ENCODE data around the gene SLC39A11.

SLC39A11 gene

GRCh38 chr17:73025041-73025560 is 67.4 kb downstream of the SLC39A11 start:
- H3K27me3 ChIP-seq (replicated peaks; ENCODE audit: control insufficient read depth, insufficient read depth, low read length) = no peaks in the 10 kb centered on the region
- no peak for TF ChIP-seq CTCF (IDR thresholded peaks at IDR 0.05; ENCODE audit: insufficient read depth, low read length, poor library complexity, severe bottlenecking)
- no peak overlapping the region for H3K4me3 ChIP-seq (replicated peaks; ENCODE audit: low read depth, low read length)
- H3K36me3 ChIP-seq (ENCODE audit: control insufficient read depth, insufficient read depth, low read length) = peaks cover 2% of the 10 kb centered on the region
- no peak for DNase-seq (ENCODE audit: extremely low read depth, insufficient read length)

- no peak for DNase-seq (ENCODE audit: extremely low read depth, insufficient read length)
- Histone ChIP-seq H3K4me3 (replicated peaks; ENCODE audit: low read depth, low read length) (no peak overlapping the region), H3K36me3 (ENCODE audit: control insufficient read depth, insufficient read depth, low read length) (no peaks in the 10 kb centered on the region; the same call in none of the 2 replicates), H3K27me3 (replicated peaks; ENCODE audit: control insufficient read depth, insufficient read depth, low read length) (no peaks in the 10 kb centered on the region)
- TF ChIP-seq CTCF (IDR thresholded peaks at IDR 0.05; ENCODE audit: insufficient read depth, low read length, poor library complexity, severe bottlenecking) = no peak
Observed at GRCh38 chr17:73023759-73024158, 68.7 kb downstream of the SLC39A11 start.

- Histone ChIP-seq H3K27me3 (replicated peaks; ENCODE audit: control insufficient read depth, insufficient read depth, low read length) (no peaks in the 10 kb centered on the region), H3K4me3 (replicated peaks; ENCODE audit: low read depth, low read length) (no peak overlapping the region), H3K36me3 (ENCODE audit: control insufficient read depth, insufficient read depth, low read length) (no peaks in the 10 kb centered on the region; the same call in 1 of the 2 replicates)
- no peak for TF ChIP-seq CTCF (IDR thresholded peaks at IDR 0.05; ENCODE audit: insufficient read depth, low read length, poor library complexity, severe bottlenecking)
- no peak for DNase-seq (ENCODE audit: extremely low read depth, insufficient read length)
Observed at GRCh38 chr17:73022694-73023093, 69.8 kb downstream of the SLC39A11 start.

- no peak overlapping the region for H3K4me3 ChIP-seq (replicated peaks; ENCODE audit: low read depth, low read length)
- TF ChIP-seq CTCF (IDR thresholded peaks at IDR 0.05; ENCODE audit: insufficient read depth, low read length, poor library complexity, severe bottlenecking) = no peak
- no peak for DNase-seq (ENCODE audit: extremely low read depth, insufficient read length)
- H3K27me3 ChIP-seq (replicated peaks; ENCODE audit: control insufficient read depth, insufficient read depth, low read length) = no peaks in the 10 kb centered on the region
- H3K36me3 ChIP-seq (ENCODE audit: control insufficient read depth, insufficient read depth, low read length) = no peaks in the 10 kb centered on the region
Observed at GRCh38 chr17:73021771-73022170, 70.7 kb downstream of the SLC39A11 start.

- no peaks in the 10 kb centered on the region for H3K27me3 ChIP-seq (replicated peaks; ENCODE audit: control insufficient read depth, insufficient read depth, low read length)
- TF ChIP-seq CTCF (IDR thresholded peaks at IDR 0.05; ENCODE audit: insufficient read depth, low read length, poor library complexity, severe bottlenecking) = no peak
- no peak overlapping the region for H3K4me3 ChIP-seq (replicated peaks; ENCODE audit: low read depth, low read length)
- no peak for DNase-seq (ENCODE audit: extremely low read depth, insufficient read length)
- no peaks in the 10 kb centered on the region for H3K36me3 ChIP-seq (ENCODE audit: control insufficient read depth, insufficient read depth, low read length)
Observed at GRCh38 chr17:73020110-73020509, 72.4 kb downstream of the SLC39A11 start.

GRCh38 chr17:73018599-73018998 is 73.9 kb downstream of the SLC39A11 start:
- no peak for TF ChIP-seq CTCF (IDR thresholded peaks at IDR 0.05; ENCODE audit: insufficient read depth, low read length, poor library complexity, severe bottlenecking)
- Histone ChIP-seq H3K36me3 (ENCODE audit: control insufficient read depth, insufficient read depth, low read length) (no peaks in the 10 kb centered on the region), H3K4me3 (replicated peaks; ENCODE audit: low read depth, low read length) (no peak overlapping the region), H3K27me3 (replicated peaks; ENCODE audit: control insufficient read depth, insufficient read depth, low read length) (no peaks in the 10 kb centered on the region)
- DNase-seq (ENCODE audit: extremely low read depth, insufficient read length) = no peak
